Ishikawa (cell line): ENCODE measurements around the gene AFG3L2.

Source experiments
- CEBPB ChIP-seq: IDR thresholded peaks from 2 replicates; pipeline ENCODE4 v1.6.1; 2012
- CREB1 ChIP-seq: IDR thresholded peaks from 2 replicates; pipeline ENCODE4 v1.6.1; 2012; ENCODE audit warnings: low read depth
- EGR1 ChIP-seq: IDR thresholded peaks from 2 replicates; pipeline ENCODE4 v1.6.1; 2012
- EP300 ChIP-seq: IDR thresholded peaks from 2 replicates; pipeline ENCODE4 v1.6.1; 2012; ENCODE audit warnings: borderline replicate concordance
- FOXM1 ChIP-seq: IDR thresholded peaks from 2 replicates; pipeline ENCODE4 v1.6.1; 2012; ENCODE audit warnings: low read depth, borderline replicate concordance
- MAX ChIP-seq: IDR thresholded peaks from 2 replicates; pipeline ENCODE4 v1.6.1; 2012
- NFIC ChIP-seq: IDR thresholded peaks from 2 replicates; pipeline ENCODE4 v1.6.1; 2012
- RAD21 ChIP-seq: IDR thresholded peaks from 2 replicates; pipeline ENCODE4 v1.6.1; 2012; ENCODE audit warnings: low read depth
- REST ChIP-seq: IDR thresholded peaks from 2 replicates; pipeline ENCODE4 v1.6.1; 2012; ENCODE audit warnings: low read depth, mild to moderate bottlenecking
- TAF1 ChIP-seq: IDR thresholded peaks from 2 replicates; pipeline ENCODE4 v1.6.1; 2012; ENCODE audit warnings: low read depth, mild to moderate bottlenecking
- TCF12 ChIP-seq: IDR thresholded peaks from 2 replicates; pipeline ENCODE4 v1.6.1; 2012; ENCODE audit warnings: low read depth
- TEAD4 ChIP-seq: IDR thresholded peaks from 2 replicates; pipeline ENCODE4 v1.6.1; 2012
- USF1 ChIP-seq: IDR thresholded peaks from 2 replicates; pipeline ENCODE4 v1.6.1; 2012
- YY1 ChIP-seq: IDR thresholded peaks from 2 replicates; pipeline ENCODE4 v1.6.1; 2012; ENCODE audit warnings: low read depth
- ZBTB7A ChIP-seq: IDR thresholded peaks from 2 replicates; pipeline ENCODE4 v1.6.1; 2012; ENCODE audit warnings: low read depth

The AFG3L2 gene

GRCh38 chr18:12290086-12290485 is 86.9 kb downstream of the AFG3L2 start:
- TF ChIP-seq REST (no peak), TAF1 (no peak), EGR1 (no peak), MAX (no peak), YY1 (no peak), TCF12 (no peak), CREB1 (no peak), FOXM1 (no peak), USF1 (no peak), RAD21 (no peak), TEAD4 (no peak), CEBPB (no peak), EP300 (no peak), NFIC (no peak), ZBTB7A (no peak)

- TF ChIP-seq ZBTB7A (0 out of 2 replicates have a peak, but pooled peaks have one; percentile 21), TAF1 (no peak), CREB1 (no peak)
Measured at GRCh38 chr18:12288403-12288755, 88.6 kb downstream of the AFG3L2 start.

DNA sequence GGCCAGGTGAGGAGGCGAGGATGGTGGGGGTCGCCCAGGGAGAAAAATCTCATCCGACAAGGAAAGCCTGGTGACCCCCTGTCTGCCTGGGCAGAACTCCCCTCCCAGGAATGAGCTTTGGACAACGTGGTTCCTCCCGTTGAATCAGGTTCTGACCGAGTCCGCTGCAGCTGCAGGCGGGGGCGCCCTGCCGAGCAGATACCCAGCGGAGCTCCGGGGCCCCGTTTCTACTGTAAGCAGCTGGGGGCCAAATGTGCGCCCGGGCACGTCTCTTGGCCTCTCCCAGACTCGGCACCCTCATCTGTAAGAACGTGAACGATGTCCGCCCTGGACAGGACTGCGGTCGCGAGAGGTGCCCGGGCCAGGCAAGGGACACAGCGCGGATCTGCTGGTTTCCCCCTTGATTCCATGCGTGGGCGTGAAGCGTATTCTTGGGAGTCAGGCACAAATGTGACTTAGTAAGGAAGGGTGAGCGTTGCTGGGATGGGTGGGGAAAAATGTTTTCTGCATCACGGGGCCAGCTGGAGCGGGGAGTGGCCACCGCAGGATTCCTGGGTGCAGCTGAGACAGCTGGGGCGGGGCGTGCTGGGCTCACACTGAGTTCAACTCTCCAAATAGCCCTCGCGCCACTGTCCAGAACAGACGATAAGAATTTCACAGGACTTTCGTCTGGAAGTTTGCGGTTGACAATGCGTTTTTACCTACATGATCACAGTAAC is 89.2 kb downstream of the AFG3L2 start:
- TF ChIP-seq EGR1: peak; percentile 99
- peak; percentile 36 for TF ChIP-seq MAX
- TF ChIP-seq FOXM1: no peak
- peak; percentile 71 for TF ChIP-seq TEAD4
- peak; percentile 48 for TF ChIP-seq EP300
- no peak for TF ChIP-seq CREB1
- no peak for TF ChIP-seq REST
- no peak for TF ChIP-seq YY1
- TF ChIP-seq RAD21: no peak
- TF ChIP-seq USF1: peak; percentile 83
- no peak for TF ChIP-seq CEBPB
- no peak for TF ChIP-seq NFIC
- TF ChIP-seq TCF12: no peak; the same call in 1 of the 2 replicates
- peak; percentile 46 for TF ChIP-seq TAF1
- peak; percentile 35 for TF ChIP-seq ZBTB7A

- TF ChIP-seq NFIC: no peak
- TF ChIP-seq REST: no peak
Measured at GRCh38 chr18:12287131-12287681, 89.8 kb downstream of the AFG3L2 start.

GRCh38 chr18:12283666-12284065 is 93.4 kb downstream of the AFG3L2 start:
- no peak for TF ChIP-seq TCF12
- TF ChIP-seq TAF1: no peak
- TF ChIP-seq RAD21: no peak
- TF ChIP-seq CREB1: no peak
- no peak for TF ChIP-seq FOXM1
- TF ChIP-seq ZBTB7A: no peak
- TF ChIP-seq CEBPB: no peak
- TF ChIP-seq MAX: no peak
- no peak for TF ChIP-seq EGR1
- TF ChIP-seq REST: no peak
- TF ChIP-seq NFIC: no peak
